C4-2B (cell line): ENCODE results near the gene METTL24.

Experiments used
- H3K27ac ChIP-seq: fragments of 450-650 bp; 2 replicates; pipeline ENCODE4 v1.5.1; 2017
- CTCF ChIP-seq: fragments of 450-650 bp; conservative IDR thresholded peaks from 2 replicates; pipeline ENCODE4 v1.5.1; 2017; ENCODE audit warnings: mild to moderate bottlenecking
- ZFX ChIP-seq: fragments of 450-650 bp; IDR thresholded peaks from 2 replicates; pipeline ENCODE4 v1.6.1; 2017

METTL24 gene

GRCh38 chr6:110319843-110320242, 38.3 kb downstream of the METTL24 start:
- H3K27ac ChIP-seq: no peak overlapping the region
- TF ChIP-seq CTCF: no peak
- no peak for TF ChIP-seq ZFX

- TF ChIP-seq ZFX (no peak), CTCF (no peak)
- no peak overlapping the region for H3K27ac ChIP-seq
Observed at GRCh38 chr6:110319381-110319780, 38.8 kb downstream of the METTL24 start.

GRCh38 chr6:110318971-110319370, 39.2 kb downstream of the METTL24 start:
- no peak for TF ChIP-seq ZFX
- TF ChIP-seq CTCF: no peak
- H3K27ac ChIP-seq: no peak overlapping the region

- no peak overlapping the region for H3K27ac ChIP-seq
- TF ChIP-seq ZFX (no peak), CTCF (no peak)
Observed at GRCh38 chr6:110317646-110318045, 40.5 kb downstream of the METTL24 start.

DNA sequence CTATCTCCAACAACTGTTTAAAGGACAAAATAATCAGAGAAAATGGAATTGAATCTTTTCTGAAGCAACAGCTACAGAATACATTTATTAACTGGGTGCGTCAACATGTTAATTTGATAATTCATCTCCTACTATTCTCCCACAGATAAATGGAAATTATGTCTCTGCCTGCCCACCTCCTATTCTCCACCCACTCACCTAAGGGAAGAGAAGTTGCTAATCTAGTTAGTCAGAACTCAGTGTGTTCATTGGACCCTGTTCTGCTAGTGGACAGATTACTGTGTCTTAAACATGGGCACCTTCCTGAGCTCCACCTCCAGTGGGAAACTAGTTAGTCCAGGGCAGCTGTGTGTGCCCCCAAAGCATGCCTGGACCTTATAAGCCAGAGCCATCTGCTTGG, 41.0 kb downstream of the METTL24 start:
- H3K27ac ChIP-seq: no peak overlapping the region
- TF ChIP-seq CTCF (no peak), ZFX (no peak)

- TF ChIP-seq ZFX (no peak), CTCF (no peak)
- H3K27ac ChIP-seq: no peak overlapping the region
Observed at GRCh38 chr6:110315869-110316398, 42.2 kb downstream of the METTL24 start.

DNA sequence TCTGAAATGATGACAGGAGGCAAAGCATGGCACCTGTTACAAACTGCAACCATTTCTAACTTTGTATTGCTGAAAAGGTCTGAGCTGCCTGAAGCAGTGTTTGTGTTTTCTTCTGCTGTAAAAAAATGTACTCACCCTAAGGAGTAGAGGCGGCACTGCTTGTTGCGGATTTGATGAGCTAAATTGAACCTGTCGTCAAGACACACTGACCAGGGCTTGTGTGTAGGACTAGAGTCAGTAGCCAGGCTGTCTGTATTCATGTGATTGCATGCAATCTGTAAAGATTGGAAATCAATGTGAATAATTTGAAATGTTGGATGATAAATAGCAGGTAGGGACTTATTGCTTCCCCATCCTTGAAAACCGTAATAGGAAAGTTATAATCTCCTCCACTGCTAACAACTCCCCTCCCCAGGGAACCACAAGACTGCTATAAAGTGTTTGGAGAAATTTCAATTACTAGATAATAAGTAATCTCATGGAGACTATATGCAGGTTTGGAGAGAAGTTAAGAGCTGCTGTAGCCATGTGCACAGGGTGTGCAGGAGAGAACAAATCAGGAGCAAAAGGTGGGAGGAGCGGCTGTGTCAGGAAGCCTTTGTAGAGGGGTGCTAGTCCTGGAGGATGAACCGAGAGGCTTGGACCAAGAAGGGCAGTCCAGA, 42.8 kb downstream of the METTL24 start:
- no peak overlapping the region for H3K27ac ChIP-seq
- TF ChIP-seq ZFX (no peak), CTCF (no peak)
